Upper lobe of left lung (tissue), 6 donors: ENCODE data around the gene SLC16A8. TPM values are rescaled to one million over a fixed set of nuclear protein-coding genes. Genes with fewer than 3 reads are reported as not detected.

Experiments
- ATAC-seq, 2 donors: fragments of 200-7000 bp; cut with Tn5 transposase; one replicate each; pipeline ENCODE4 v1.9.1; 2022; ENCODE audit warnings: mild to moderate bottlenecking in 2 of 2, moderate library complexity in 2 of 2; ENCODE audit not compliant: low FRiP score in 2 of 2
- DNase-seq, 2 donors: peaks; one replicate each; pipeline ENCODE4 v3.0.0-alpha.2; 2019 to 2020
- H3K27ac ChIP-seq, 4 donors: fragments of 200-600 bp; sonication (generic); one replicate each; pipeline ENCODE4 v1.5.1; 2016 to 2019
- H3K27me3 ChIP-seq, 4 donors: fragments of 200-600 bp; sonication (generic); one replicate each; pipeline ENCODE4 v1.5.1; 2017 to 2019
- H3K36me3 ChIP-seq, 4 donors: fragments of 200-600 bp; sonication (generic); one replicate each; pipeline ENCODE4 v1.5.1; 2016 to 2019
- H3K4me1 ChIP-seq, 4 donors: fragments of 200-600 bp; sonication (generic); one replicate each; pipeline ENCODE4 v1.5.1; 2018 to 2019
- H3K4me3 ChIP-seq, 4 donors: fragments of 200-600 bp; sonication (generic); one replicate each; pipeline ENCODE4 v1.5.1; 2017 to 2019; ENCODE audit warnings: mild to moderate bottlenecking in 2 of 4, moderate library complexity in 1 of 4
- H3K9me3 ChIP-seq, 4 donors: fragments of 200-600 bp; sonication (generic); one replicate each; pipeline ENCODE4 v1.5.1; 2018 to 2019
- CTCF ChIP-seq, 6 experiments: fragments of 450-650 bp in 4 of 6; fragments of 200-600 bp in 2 of 6; sonication (generic) in 2 of 6; IDR thresholded peaks; one replicate each; pipeline ENCODE4 v1.5.1; 2016 to 2019; ENCODE audit warnings: antibody characterized with exemption in 6 of 6
- EP300 ChIP-seq, 4 donors: sonication (generic); formaldehyde crosslinking; IDR thresholded peaks; one replicate each; pipeline ENCODE4 v1.5.1; 2017; ENCODE audit warnings: antibody characterized with exemption in 4 of 4, control low read depth in 2 of 4
- POLR2A ChIP-seq, 4 donors: fragments of 450-650 bp; IDR thresholded peaks; one replicate each; pipeline ENCODE4 v1.5.1; 2016 to 2017; ENCODE audit warnings: antibody characterized with exemption in 4 of 4, mild to moderate bottlenecking in 2 of 4
- POLR2AphosphoS5 ChIP-seq, 2 donors: sonication (generic); formaldehyde crosslinking; IDR thresholded peaks; one replicate each; pipeline ENCODE4 v1.5.1; 2017; ENCODE audit warnings: antibody characterized with exemption in 2 of 2
- whole genome bisulfite sequencing, 2 donors: methylation state at CpG; one replicate each; pipeline ENCODE4 v1.1.5; 2017 to 2018; 5-methylcytosine and 5-hydroxymethylcytosine counted together
- total RNA-seq, 6 donors: library from RNA; depleted of rRNA in 4 of 6; stranded (reverse); fragments of >200 nt in 4 of 6; gene quantifications; one replicate each; pipeline versions ENCODE4 v1.1.0 to v1.2.1, GENCODE V29; 2016 to 2021
- donor health status: DM: no; HTN: no; CAD: no; lungs with moderate emphysema.
- donor health status: DM: no; HTN: yes; CAD: no; lungs with severe emphysema.

Gene SLC16A8
- total RNA-seq, 6 donors from 2014 or later = 0.26 to 6.3 (median 0.73) TPM; not detected in 2

- DNase-seq (no peak), ATAC-seq (no peak)
- H3K27ac ChIP-seq = no peak overlapping the region
- no peaks in the 10 kb centered on the region for H3K27me3 ChIP-seq
- H3K4me1 ChIP-seq = peaks cover 6 to 14% (median 10%) of the 10 kb centered on the region in 4 donors
- no peak overlapping the region for H3K4me3 ChIP-seq
- 69 to 76% methylated on average over 8 to 12 of the region's 14 CpGs for WGBS, 2 donors
- no peaks in the 10 kb centered on the region for H3K36me3 ChIP-seq
- H3K9me3 ChIP-seq = no peaks in the 10 kb centered on the region
- TF ChIP-seq EP300 (IDR thresholded peaks at IDR 0.05) (no peak), CTCF (IDR thresholded peaks at IDR 0.05) (no peak), POLR2AphosphoS5 (IDR thresholded peaks at IDR 0.05) (no peak), POLR2A (IDR thresholded peaks at IDR 0.05) (no peak)
Observed at GRCh38 chr22:38046070-38046748, 37.8 kb downstream of the SLC16A8 start.

- ATAC-seq = no peak
- WGBS, 2 donors = 91 to 96% methylated on average over 15 of the region's 16 CpGs
Observed at GRCh38 chr22:38043151-38044039, 40.6 kb downstream of the SLC16A8 start.

GRCh38 chr22:38042488-38042790 lies 41.5 kb downstream of the SLC16A8 start:
- Histone ChIP-seq H3K4me3 (no peak overlapping the region), H3K27ac (peak overlapping the region in 1 of 4 donors; percentile 6), H3K36me3 (no peaks in the 10 kb centered on the region), H3K27me3 (no peaks in the 10 kb centered on the region), H3K9me3 (no peaks in the 10 kb centered on the region), H3K4me1 (peaks cover 6 to 14% (median 10%) of the 10 kb centered on the region in 4 donors)
- TF ChIP-seq POLR2A (IDR thresholded peaks at IDR 0.05) (no peak), CTCF (IDR thresholded peaks at IDR 0.05) (no peak), EP300 (IDR thresholded peaks at IDR 0.05) (no peak)
- ATAC-seq (no peak), DNase-seq (no peak)
- 36 to 37% methylated on average over 1 of the region's 1 CpG for WGBS, 2 donors

More at GRCh38 chr22:38043151-38044039, 40.6 kb downstream of the SLC16A8 start:
- Histone ChIP-seq H3K36me3 (no peaks in the 10 kb centered on the region), H3K4me3 (no peak overlapping the region), H3K27ac (no peak overlapping the region), H3K9me3 (no peaks in the 10 kb centered on the region), H3K27me3 (no peaks in the 10 kb centered on the region), H3K4me1 (peaks cover 6 to 14% (median 10%) of the 10 kb centered on the region in 4 donors)
- no peak for DNase-seq
- TF ChIP-seq CTCF (IDR thresholded peaks at IDR 0.05) (no peak), EP300 (IDR thresholded peaks at IDR 0.05) (no peak)

- no peak for TF ChIP-seq POLR2AphosphoS5 (IDR thresholded peaks at IDR 0.05)
- H3K36me3 ChIP-seq = no peaks in the 10 kb centered on the region
- no peak for DNase-seq
Observed at GRCh38 chr22:38041760-38042487, 42.1 kb downstream of the SLC16A8 start.

More at GRCh38 chr22:38041760-38042487, 42.1 kb downstream of the SLC16A8 start:
- Histone ChIP-seq H3K27me3 (no peaks in the 10 kb centered on the region), H3K9me3 (no peaks in the 10 kb centered on the region), H3K4me3 (no peak overlapping the region), H3K4me1 (peaks cover 6 to 14% (median 10%) of the 10 kb centered on the region in 4 donors), H3K27ac (peak overlapping the region in 1 of 4 donors; percentile 6)
- WGBS, 2 donors = 57 to 70% methylated on average over 5 of the region's 5 CpGs
- peak; percentile 27 to 50 for ATAC-seq
